ENCODE data around the gene EFCAB12.

- no peak for TF ChIP-seq CTCF (IDR thresholded peaks at IDR 0.05; ENCODE audit: extremely low read depth in 1 of 2, insufficient read depth in 1 of 2, low read depth in 1 of 2, low read length in 2 of 2)
- no peak for TF ChIP-seq POLR2A (IDR thresholded peaks at IDR 0.05; ENCODE audit: low read depth, low read length)
Observed at GRCh38 chr3:129473067-129473768, 44.8 kb upstream of the EFCAB12 start.

Measured in endothelial cell of umbilical vein (primary cell).